NCI-H345 (cell line): Measurements from ENCODE around the gene ALKBH4.
"Not testable (repeated sequence)": the region's sequence is repeated elsewhere in the genome, so short reads cannot be mapped to it uniquely, and the experiment has no call there.

Experiments used
- DNase-seq: peaks from one replicate; lab custom pipeline; 2025; lab: John Stamatoyannopoulos, UW

Gene ALKBH4

GRCh38 chr7:102478314-102479208, 13.9 kb upstream of the ALKBH4 start, which contains the start of gene POLR2J:
Gene POLR2J, minus strand, starts transcription at chr7:102478922. Its CDS starts 62 bp downstream, at chr7:102478860.
- not testable (repeated sequence) for DNase-seq

- DNase-seq, result not testable (repeated sequence)
Measured at GRCh38 chr7:102474736-102475435, 10.2 kb upstream of the ALKBH4 start.

DNA sequence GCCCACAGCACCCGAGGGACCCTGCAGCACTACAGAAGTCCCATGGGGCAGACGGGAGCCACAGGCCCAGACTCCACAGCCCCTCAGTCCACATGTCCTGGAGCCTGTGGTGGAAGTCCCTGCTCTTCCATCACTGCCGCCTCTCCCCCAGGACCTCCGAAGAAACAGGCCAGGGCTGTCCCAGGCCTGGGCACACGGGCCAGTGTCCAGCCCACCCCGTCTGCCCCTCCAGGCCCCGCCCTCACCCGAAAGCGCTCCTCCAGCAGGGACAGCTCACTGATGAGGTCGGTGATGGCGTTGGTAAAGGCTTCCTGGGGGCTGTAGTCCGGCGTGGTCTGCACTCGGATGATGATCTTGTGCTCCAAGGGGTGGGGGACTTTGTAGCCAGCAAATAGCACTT, 9.5 kb upstream of the ALKBH4 start:
- not testable (repeated sequence) for DNase-seq

- no peak for DNase-seq
Measured at GRCh38 chr7:102473271-102473991, 8.8 kb upstream of the ALKBH4 start.

DNA sequence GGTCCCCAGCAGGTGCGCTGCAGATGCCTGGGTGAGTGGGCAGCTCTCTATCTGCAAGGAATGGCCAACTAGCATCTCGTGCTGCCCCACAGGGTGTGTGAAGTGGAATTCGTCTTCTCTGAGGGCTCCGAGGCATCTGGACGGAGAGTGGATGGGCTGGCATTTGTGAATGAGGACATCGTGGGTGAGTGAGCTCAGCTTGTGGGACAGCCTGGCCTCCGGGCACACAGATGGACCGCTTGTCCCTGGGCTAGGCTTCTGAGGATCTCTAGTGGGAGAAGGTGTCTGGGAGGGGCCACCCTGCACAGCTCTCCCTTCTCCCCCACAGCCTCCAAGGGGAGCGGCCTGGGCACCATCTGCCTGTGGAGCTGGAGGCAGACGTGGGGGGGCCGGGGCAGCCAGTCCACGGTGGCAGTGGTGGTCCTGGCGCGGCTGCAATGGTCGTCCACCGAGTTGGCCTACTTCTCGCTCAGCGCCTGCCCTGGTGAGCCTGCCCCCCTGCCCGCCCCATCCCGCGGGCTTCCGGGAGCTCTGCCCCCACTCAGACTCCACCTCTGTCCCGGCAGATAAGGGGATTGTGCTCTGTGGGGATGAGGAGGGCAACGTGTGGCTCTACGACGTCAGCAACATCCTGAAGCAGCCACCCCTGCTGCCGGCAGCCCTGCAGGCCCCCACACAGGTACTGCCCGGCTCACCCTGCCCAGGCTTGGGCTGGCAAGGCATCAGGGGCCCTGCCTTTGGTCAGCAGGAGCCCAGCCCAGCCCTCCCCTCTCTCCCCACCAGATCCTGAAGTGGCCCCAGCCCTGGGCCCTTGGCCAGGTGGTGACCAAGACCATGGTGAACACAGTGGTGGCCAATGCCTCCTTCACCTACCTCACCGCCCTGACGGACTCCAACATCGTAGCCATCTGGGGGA, 7.7 kb upstream of the ALKBH4 start:
- DNase-seq, result no peak

- DNase-seq, result no peak
Measured at GRCh38 chr7:102471791-102472125, 7.1 kb upstream of the ALKBH4 start.

DNA sequence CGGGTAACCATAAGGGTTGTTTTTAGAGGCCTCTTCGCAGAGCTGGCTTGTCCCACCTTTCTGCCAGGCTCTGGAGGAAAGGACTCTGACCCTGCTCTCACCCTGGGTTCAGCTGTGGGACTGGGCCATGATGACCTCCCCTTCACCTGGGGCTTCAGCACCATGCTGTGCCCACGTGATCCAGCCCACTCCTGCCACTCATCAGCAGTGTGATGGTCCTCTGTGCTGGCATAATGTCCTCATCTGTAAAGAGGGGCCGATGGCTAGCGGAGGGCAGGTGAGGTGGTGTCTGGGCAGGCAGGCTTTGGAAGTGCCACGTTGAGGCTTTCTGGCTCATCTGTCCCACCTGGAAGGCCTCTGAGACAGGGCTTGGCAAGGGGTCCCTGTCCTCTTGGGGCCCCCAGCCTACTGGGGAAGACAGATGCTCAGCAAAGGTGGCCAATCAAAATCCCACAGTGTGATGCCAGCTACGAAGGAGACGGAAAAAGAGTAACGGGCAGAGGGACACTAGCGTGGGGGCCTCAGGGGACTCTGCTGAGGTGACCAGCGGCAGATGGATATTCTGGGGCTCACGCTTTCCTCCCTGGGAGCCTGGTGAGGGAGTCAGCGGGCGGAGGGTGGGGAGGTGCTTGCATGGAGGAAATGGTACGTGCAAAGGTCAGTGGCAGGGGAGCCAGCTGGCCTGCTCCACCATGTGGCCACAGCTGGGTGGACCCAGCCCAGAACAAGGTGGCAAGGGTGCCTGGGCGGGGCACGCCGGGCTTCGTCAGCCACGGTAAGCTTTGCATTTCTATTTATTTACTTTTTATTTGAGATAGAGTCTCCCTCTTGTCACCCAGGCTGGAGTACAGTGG, 5.5 kb upstream of the ALKBH4 start:
- DNase-seq, result no peak

DNA sequence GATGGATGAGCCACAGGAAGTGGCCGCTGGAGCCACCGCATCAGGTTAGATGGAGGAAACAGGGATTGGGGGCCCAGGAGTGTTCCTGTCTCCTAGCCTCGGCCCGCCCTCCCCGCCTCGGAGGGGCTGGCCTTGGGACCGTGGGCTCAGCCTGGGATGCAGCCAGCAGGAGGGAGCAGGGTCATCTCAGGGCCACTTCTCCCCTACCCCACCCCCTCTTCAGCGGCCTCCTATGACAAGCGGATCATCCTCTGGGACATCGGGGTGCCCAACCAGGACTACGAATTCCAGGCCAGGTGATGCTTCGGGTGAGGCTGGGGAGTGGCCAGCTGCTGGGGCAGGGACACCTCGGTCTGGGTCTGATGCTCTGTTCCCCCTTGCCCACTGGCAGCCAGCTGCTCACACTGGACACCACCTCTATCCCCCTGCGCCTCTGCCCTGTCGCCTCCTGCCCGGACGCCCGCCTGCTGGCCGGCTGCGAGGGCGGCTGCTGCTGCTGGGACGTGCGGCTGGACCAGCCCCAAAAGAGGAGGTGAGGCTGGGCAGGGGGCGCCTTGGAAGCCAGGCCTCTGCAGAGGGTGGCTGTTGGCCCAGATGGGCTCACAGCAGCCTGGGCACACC, 4.8 kb upstream of the ALKBH4 start:
- DNase-seq, result no peak

DNA sequence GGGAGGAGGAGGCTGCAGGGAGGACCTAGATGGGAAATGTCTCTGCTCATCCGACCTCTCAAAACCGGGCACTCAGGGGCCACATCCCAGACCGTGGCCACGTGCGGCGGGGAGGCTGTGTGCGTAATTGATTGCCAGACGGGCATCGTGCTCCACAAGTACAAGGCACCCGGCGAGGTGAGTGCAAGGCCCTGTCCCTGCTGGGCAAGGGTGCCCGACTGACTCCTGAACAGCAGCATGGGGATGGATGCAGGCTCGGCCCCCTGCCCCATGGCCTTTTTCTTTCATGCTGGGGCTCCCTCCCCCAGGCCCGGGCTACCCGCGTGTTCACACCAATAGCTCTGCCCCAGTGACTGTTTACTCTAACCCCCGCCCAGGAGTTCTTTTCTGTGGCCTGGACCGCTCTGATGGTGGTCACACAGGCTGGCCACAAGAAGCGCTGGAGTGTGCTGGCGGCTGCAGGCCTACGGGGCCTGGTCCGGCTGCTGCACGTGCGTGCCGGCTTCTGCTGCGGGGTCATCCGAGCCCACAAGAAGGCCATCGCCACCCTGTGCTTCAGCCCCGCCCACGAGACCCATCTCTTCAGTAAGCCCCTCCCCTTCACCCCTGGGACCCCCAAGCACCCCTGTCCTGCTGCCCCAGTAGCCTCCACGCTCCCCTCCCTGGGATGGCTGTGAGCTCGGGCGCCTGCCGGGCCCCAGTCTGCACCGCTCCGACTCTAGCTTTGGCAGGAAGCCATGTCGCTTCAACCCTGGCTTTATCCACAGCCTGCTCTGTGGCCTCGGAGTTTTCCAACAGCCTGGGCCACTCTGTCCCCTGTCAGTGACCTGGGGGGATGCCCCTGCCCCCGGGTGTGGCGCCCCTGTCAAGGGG, 4.1 kb upstream of the ALKBH4 start:
- DNase-seq, result no peak

GRCh38 chr7:102467581-102468477, 3.2 kb upstream of the ALKBH4 start:
- DNase-seq, result no peak

DNA sequence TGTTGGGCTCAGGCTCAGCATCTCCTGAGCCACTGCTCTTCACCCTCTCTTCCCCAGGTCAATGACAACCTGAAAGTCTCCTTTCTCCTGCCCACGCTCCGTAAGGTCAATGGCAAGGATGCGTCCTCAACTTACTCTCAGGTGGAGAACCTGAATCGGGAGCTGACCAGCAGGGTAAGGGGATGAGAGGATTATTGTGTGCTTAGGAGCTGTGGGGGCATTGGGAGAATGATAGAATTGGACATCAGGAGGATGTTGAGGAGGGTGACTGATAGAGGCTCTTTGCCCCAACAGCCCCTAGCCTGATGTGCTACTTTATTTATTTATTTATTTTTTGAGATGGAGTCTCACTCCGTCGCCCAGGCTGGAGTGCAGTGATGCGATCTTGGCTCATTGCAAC, 1.4 kb upstream of the ALKBH4 start:
- DNase-seq, result no peak

- no peak for DNase-seq
Measured at GRCh38 chr7:102463841-102464576, 654 bp downstream of the ALKBH4 start.

GRCh38 chr7:102460467-102460866, 4.2 kb downstream of the ALKBH4 start:
- DNase-seq, result no peak

DNA sequence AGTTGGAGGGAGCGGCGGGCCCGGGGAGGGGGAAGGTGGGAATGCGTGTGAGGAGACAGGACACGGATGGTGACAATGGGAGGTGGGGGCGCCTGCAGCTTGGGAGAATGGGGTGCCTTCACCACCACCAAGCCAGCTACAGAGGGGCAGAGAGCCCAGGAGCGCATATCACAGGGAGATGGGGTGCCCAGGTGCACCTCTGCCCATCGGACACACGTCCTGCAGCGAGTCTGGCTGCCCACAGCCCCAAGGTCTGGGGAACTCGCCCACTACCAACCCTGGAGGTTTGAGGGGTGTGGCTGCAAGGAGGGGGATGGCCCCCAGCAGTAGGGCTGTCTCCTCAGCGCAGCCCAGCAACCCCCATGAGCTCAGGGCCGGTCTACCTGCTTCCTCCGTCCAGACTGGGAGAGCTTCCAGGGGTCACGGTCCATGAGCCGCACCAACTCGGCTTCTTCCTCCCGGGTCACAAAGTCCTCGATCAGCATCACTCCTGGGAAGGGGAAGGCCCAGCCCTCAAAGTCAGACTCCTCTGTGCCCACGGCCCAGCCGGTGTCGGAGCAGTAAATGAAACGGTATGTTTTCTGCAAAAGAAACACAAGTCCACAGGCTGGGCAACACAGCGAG, 5.3 kb downstream of the ALKBH4 start:
- no peak for DNase-seq

DNA sequence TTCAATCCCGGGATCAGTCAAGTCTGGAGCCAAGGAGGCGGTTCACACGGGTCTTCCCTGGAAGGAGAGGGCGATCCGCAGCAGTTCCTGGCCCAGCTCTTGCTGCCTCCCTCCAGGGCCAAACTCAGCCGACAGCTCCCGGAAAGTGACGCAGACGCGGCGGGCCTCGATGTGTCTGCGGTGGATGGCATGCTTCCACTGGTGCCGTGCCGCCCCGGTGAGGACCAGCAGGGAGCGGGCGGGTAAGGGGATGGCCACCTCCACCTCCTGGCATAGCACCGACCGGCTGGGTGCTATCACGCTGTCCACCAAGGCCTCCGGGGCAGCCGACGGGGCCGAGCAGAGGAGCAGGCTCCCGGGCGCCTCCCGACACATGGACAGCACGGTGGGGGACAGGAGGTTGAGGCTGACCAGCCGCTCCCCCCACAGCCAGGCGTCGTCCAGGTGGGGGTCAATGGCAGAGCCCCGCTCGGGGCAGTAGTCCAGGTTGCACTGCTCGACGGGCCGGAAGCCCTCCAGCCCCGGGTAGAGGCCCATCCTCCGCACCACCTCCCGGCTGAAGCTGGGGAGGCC, 7.2 kb downstream of the ALKBH4 start:
- DNase-seq, result no peak

- no peak for DNase-seq
Measured at GRCh38 chr7:102456327-102456726, 8.3 kb downstream of the ALKBH4 start.

GRCh38 chr7:102455596-102455995, 9.1 kb downstream of the ALKBH4 start:
- no peak for DNase-seq
